ENCODE measurements around the gene HIVEP1.

DNA sequence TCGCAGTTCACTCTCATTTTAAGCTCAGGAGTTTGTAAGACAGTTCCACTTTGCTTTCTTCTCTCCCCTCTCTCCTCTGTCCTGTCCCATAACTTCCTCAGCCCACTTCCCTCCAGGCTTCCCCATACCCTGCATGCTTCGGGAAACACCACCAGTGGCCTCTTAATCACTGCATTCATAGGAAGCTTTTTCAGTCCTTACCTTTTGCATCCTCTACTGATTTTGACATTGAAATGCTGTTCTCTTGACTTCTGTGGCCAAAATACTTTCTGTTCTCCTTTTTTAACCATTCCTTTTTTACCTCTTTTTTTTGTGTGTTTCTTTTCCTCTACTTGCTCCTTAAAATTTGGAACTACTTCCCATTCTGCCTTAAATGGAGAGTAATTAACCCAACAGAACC lies 69.7 kb downstream of the HIVEP1 start:
- TF ChIP-seq POLR2A (IDR thresholded peaks at IDR 0.05) = no peak
- TF ChIP-seq, protein P1, sequence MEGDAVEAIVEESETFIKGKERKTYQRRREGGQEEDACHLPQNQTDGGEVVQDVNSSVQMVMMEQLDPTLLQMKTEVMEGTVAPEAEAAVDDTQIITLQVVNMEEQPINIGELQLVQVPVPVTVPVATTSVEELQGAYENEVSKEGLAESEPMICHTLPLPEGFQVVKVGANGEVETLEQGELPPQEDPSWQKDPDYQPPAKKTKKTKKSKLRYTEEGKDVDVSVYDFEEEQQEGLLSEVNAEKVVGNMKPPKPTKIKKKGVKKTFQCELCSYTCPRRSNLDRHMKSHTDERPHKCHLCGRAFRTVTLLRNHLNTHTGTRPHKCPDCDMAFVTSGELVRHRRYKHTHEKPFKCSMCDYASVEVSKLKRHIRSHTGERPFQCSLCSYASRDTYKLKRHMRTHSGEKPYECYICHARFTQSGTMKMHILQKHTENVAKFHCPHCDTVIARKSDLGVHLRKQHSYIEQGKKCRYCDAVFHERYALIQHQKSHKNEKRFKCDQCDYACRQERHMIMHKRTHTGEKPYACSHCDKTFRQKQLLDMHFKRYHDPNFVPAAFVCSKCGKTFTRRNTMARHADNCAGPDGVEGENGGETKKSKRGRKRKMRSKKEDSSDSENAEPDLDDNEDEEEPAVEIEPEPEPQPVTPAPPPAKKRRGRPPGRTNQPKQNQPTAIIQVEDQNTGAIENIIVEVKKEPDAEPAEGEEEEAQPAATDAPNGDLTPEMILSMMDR (IDR thresholded peaks at IDR 0.05) = no peak
- TF ChIP-seq POLR2AphosphoS5 (IDR thresholded peaks at IDR 0.05) = no peak
